ENCODE results near the gene KIAA1755.

KIAA1755 gene

DNA sequence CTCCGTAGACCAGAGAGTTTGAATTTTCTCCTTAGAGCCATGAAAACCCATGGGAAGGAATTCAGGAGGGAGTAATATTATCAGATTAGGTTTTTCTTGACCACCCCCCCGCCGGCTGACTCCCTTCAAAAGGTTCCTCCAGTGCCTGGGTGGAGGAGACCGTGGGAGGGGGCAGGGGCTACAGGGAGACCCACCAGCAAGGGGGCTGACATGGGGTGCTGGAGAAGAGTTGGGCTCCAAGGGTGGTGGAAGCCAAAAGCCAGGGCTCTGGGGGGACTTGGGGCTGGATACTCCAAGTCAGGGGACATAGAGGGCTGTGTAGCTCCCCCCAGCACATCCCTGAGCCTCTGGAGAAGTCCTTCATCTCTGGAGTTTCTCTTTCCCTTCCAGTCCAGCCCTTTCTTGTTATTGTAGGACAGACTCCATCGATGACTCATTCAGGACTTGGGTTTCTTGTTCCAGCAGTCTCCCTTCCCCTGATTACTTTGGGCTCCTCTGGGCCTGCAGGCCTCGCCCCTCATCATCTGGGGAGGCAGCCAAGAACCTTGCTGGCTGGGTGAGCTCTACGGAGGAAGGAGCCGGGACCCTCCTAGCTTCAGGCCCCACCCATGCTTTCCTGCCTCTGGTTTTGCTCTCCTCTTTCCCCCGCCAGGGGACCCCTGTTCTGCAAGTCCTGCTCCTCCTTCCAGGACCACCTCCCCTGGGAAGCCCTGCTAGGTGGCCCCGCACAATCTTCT lies 10.5 kb upstream of the KIAA1755 start:
- TF ChIP-seq, protein P1, sequence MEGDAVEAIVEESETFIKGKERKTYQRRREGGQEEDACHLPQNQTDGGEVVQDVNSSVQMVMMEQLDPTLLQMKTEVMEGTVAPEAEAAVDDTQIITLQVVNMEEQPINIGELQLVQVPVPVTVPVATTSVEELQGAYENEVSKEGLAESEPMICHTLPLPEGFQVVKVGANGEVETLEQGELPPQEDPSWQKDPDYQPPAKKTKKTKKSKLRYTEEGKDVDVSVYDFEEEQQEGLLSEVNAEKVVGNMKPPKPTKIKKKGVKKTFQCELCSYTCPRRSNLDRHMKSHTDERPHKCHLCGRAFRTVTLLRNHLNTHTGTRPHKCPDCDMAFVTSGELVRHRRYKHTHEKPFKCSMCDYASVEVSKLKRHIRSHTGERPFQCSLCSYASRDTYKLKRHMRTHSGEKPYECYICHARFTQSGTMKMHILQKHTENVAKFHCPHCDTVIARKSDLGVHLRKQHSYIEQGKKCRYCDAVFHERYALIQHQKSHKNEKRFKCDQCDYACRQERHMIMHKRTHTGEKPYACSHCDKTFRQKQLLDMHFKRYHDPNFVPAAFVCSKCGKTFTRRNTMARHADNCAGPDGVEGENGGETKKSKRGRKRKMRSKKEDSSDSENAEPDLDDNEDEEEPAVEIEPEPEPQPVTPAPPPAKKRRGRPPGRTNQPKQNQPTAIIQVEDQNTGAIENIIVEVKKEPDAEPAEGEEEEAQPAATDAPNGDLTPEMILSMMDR (IDR thresholded peaks at IDR 0.05; ENCODE audit: unreplicated experiment in 3 of 3), result no peak
- H3K4me3 Mint-ChIP-seq, result no peak overlapping the region
- peak overlapping the region in 2 of 3 experiments; percentile 83 to 88 for H3K27ac Mint-ChIP-seq
- no peaks in the 10 kb centered on the region for H3K36me3 Mint-ChIP-seq (ENCODE audit: low read depth)
- H3K4me1 Mint-ChIP-seq, result peaks cover 49% of the 10 kb centered on the region
- peaks cover under 1% of the 10 kb centered on the region for H3K9me3 Mint-ChIP-seq
- H3K27me3 Mint-ChIP-seq (ENCODE audit: low read depth), result peaks cover 8% of the 10 kb centered on the region

DNA sequence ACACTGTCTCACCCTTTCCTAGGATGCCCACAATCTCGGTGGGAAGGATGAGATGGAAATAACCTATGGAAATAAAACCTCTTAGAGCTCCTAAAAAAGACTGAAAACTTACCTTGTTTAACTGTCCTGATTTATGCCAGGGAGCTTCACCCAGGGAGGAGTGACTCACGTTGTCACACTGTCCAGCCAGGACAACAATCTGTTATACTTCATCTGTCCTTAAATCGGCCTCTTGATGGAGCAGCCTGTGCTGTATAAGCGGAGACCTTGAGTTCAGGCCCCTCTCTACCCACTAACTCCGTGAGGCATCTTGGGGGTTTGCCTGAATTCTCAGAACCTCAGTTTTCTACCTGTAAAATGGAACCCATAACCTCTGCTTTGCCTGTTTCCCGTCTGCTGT lies 9.2 kb upstream of the KIAA1755 start:
- peaks cover 45% of the 10 kb centered on the region for H3K4me1 Mint-ChIP-seq
- H3K27me3 Mint-ChIP-seq (ENCODE audit: low read depth), result peaks cover 8% of the 10 kb centered on the region
- no peak overlapping the region for H3K4me3 Mint-ChIP-seq
- H3K27ac Mint-ChIP-seq, result peak overlapping the region in 2 of 3 experiments; percentile 60 to 88
- peaks cover 6% of the 10 kb centered on the region for H3K9me3 Mint-ChIP-seq
- TF ChIP-seq, protein P1 (IDR thresholded peaks at IDR 0.05; ENCODE audit: unreplicated experiment in 3 of 3), result no peak
- no peaks in the 10 kb centered on the region for H3K36me3 Mint-ChIP-seq (ENCODE audit: low read depth)

DNA sequence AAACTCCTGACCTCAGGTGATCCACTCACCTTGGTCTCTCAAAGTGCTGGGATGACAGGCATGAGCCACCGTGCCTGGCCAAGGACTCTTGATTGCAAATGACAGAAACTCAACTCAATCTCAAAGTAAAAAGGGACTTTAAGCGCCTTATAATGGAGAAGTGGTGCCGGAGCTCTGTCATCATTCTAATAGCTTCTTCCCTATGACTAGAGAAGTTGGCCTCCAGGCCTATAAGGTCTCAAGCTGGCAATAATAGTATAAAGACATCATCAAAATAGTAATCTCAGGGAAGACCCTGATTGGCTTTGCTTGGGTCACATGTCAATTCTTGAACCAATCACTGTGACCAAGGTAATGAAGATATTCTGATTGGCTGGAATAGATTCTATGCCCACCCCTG lies 8.5 kb upstream of the KIAA1755 start:
- TF ChIP-seq, protein P1 (IDR thresholded peaks at IDR 0.05; ENCODE audit: unreplicated experiment in 3 of 3), result no peak
- Mint-ChIP-seq H3K27ac (peak overlapping the region in 2 of 3 experiments; percentile 60 to 88), H3K4me1 (peaks cover 45% of the 10 kb centered on the region), H3K4me3 (no peak overlapping the region), H3K9me3 (peaks cover 8% of the 10 kb centered on the region), H3K27me3 (ENCODE audit: low read depth) (peaks cover 8% of the 10 kb centered on the region), H3K36me3 (ENCODE audit: low read depth) (no peaks in the 10 kb centered on the region)

- H3K36me3 Mint-ChIP-seq (ENCODE audit: low read depth), result no peaks in the 10 kb centered on the region
- H3K27me3 Mint-ChIP-seq (ENCODE audit: low read depth), result peaks cover 8% of the 10 kb centered on the region
- H3K4me1 Mint-ChIP-seq, result peaks cover 45% of the 10 kb centered on the region
- TF ChIP-seq, protein P1 (IDR thresholded peaks at IDR 0.05; ENCODE audit: unreplicated experiment in 3 of 3), result no peak
- peak overlapping the region in 2 of 3 experiments; percentile 32 to 37 for H3K27ac Mint-ChIP-seq
- peaks cover 8% of the 10 kb centered on the region for H3K9me3 Mint-ChIP-seq
- H3K4me3 Mint-ChIP-seq, result no peak overlapping the region
Observed at GRCh38 chr20:38267901-38268514, 7.5 kb upstream of the KIAA1755 start.

DNA sequence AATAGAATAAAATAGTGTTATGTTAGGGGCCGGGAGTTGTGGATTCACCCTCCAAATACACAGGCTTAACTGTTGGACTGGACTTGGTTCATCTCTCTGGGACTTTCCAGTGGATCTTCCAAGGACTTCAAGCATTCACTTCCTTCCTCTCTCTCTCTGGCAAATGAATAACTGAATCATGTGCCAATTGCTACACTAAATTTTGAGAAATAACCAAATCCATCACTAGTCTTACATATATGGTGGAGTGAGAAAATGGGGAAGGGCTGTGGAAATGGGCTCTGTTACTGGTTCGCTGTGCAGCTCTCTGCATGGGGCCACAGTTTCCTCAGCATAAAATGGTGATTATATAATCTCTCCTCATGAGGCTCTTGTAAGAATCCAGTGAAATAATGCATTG lies 6.8 kb upstream of the KIAA1755 start:
- Mint-ChIP-seq H3K27ac (peak overlapping the region in 1 of 3 experiments; percentile 11), H3K4me3 (no peak overlapping the region), H3K36me3 (ENCODE audit: low read depth) (no peaks in the 10 kb centered on the region), H3K4me1 (peaks cover 39% of the 10 kb centered on the region), H3K9me3 (peaks cover 8% of the 10 kb centered on the region), H3K27me3 (ENCODE audit: low read depth) (peaks cover 8% of the 10 kb centered on the region)
- TF ChIP-seq, protein P1 (IDR thresholded peaks at IDR 0.05; ENCODE audit: unreplicated experiment in 3 of 3), result no peak
